ENCODE data around the gene MRGPRD. TPM values are rescaled to one million over a fixed set of nuclear protein-coding genes. Genes with fewer than 3 reads are reported as not detected.

MRGPRD gene
- total and polyA plus RNA-seq, 2 of the 8 experiments (the other 6 are each of a cell fraction or from before 2014, with no cell fraction given) = not detected

GRCh38 chr11:69013009-69013951, 32.5 kb upstream of the MRGPRD start, which contains the start of gene MRGPRF:
Gene MRGPRF (minus strand): TSS chr11:69013246. CDS start chr11:69009901, 3,345 bp downstream.
- Histone ChIP-seq H3K9ac (replicated peaks in 1 of 4; ENCODE audit: extremely low read depth in 1 of 4, low read depth in 3 of 4, low read length in 3 of 4) (no peak within 1 kb of the TSS; a peak in 2 of 7 replicates), H2BK20ac (ENCODE audit: low read length) (peak within 1 kb of the TSS; percentile 98; the same call in 1 of the 2 replicates), H4K20me1 (replicated peaks in 1 of 2; ENCODE audit: control insufficient read depth in 1 of 2, insufficient read depth in 2 of 2, low read length in 2 of 2) (no peaks in the 10 kb centered on the region), H3K4me2 (ENCODE audit: insufficient read depth in 1 of 2, low read depth in 2 of 2, low read length in 2 of 2) (peak within 1 kb of the TSS; percentile 85 to 89), H3K4me1 (replicated peaks in 1 of 4; ENCODE audit: control insufficient read depth in 3 of 4, insufficient read depth in 4 of 4, low read length in 3 of 4) (peaks cover 9 to 42% (median 32%) of the 10 kb centered on the region in 4 experiments), H2BK15ac (ENCODE audit: low read length) (peak within 1 kb of the TSS; percentile 99; the same call in 1 of the 2 replicates), H3K79me2 (ENCODE audit: control insufficient read depth in 1 of 2, insufficient read depth in 2 of 2, low read length in 2 of 2) (no peaks in the 10 kb centered on the region), H2AFZ (ENCODE audit: low read length) (peak within 1 kb of the TSS; percentile 63; the same call in 1 of the 2 replicates), H4K91ac (replicated peaks; ENCODE audit: insufficient read length, low read length) (peak within 1 kb of the TSS; percentile 96), H2AK5ac (ENCODE audit: low read depth, low read length) (no peak within 1 kb of the TSS), H3K4me3 (ENCODE audit: extremely low read depth in 1 of 4, insufficient read depth in 2 of 4, low read depth in 3 of 4, low read length in 4 of 4) (peak within 1 kb of the TSS; percentile 25 to 68 (median 36)), H3K9me3 (ENCODE audit: insufficient read depth in 2 of 2, low read depth in 1 of 2, low read length in 1 of 2) (no peaks in the 10 kb centered on the region), H3K4ac (replicated peaks; ENCODE audit: insufficient read length, low read depth, low read length) (peak within 1 kb of the TSS; percentile 53), H2BK12ac (ENCODE audit: low read depth, low read length) (peak within 1 kb of the TSS; percentile 95; the same call in 1 of the 2 replicates), H3K23me2 (ENCODE audit: low read depth, low read length) (peaks cover 24% of the 10 kb centered on the region; the same call in 1 of the 2 replicates), H3K79me1 (ENCODE audit: low read depth, low read length) (no peaks in the 10 kb centered on the region), H3K56ac (replicated peaks; ENCODE audit: insufficient read length, low read depth, low read length) (peak within 1 kb of the TSS; percentile 19), H4K8ac (ENCODE audit: extremely low read depth, insufficient read depth, low read length) (peak within 1 kb of the TSS; percentile 60), H3K18ac (ENCODE audit: extremely low read depth, low read length) (peak within 1 kb of the TSS; percentile 93), H3K27me3 (replicated peaks in 1 of 4; ENCODE audit: control insufficient read depth in 3 of 4, extremely low read depth in 1 of 4, insufficient read depth in 3 of 4, low read length in 3 of 4) (peaks cover 0 to 4% (median 0%) of the 10 kb centered on the region in 4 experiments; a peak in 4 of 7 replicates), H3K36me3 (ENCODE audit: control insufficient read depth in 2 of 4, insufficient read depth in 4 of 4, low read length in 3 of 4) (no peaks in the 10 kb centered on the region), H2BK5ac (ENCODE audit: low read depth, low read length) (peak within 1 kb of the TSS; percentile 83; the same call in 1 of the 2 replicates), H3K23ac (ENCODE audit: insufficient read length) (no peak within 1 kb of the TSS), H2BK120ac (replicated peaks; ENCODE audit: low read depth, low read length) (peak within 1 kb of the TSS; percentile 69), H3K27ac (ENCODE audit: low read depth, low read length) (no peak within 1 kb of the TSS), H3K14ac (ENCODE audit: insufficient read length) (no peak within 1 kb of the TSS), H4K5ac (ENCODE audit: insufficient read length, low read depth, low read length) (peak within 1 kb of the TSS; percentile 59)
- DNase-seq (ENCODE audit: low read depth in 1 of 2, low spot score in 2 of 2) = peak; percentile 34 to 84
- FAIRE-seq = no peak
- 9% methylated on average over 38 of the region's 43 CpGs; no CpG with 5 or more reads in 1 of the 2 experiments for WGBS, 2 experiments (ENCODE audit: extremely low coverage in 1 of 2, insufficient coverage in 1 of 2, insufficient read length in 1 of 2, insufficient replicate concordance in 2 of 2, low coverage in 1 of 2, low lambda C conversion rate in 2 of 2, missing lambda C conversion rate in 1 of 2)
- ChIA-PET CTCF (ENCODE audit: partially characterized antibody) (interaction anchor here (0.7 to 3.9 kb wide), 16 partner anchors 9 to 102 kb away, joined by 3 to 14 read pairs (median 6); no protein-coding TSS in a partner anchor), POLR2A (ENCODE audit: partially characterized antibody) (interaction anchor here (0.6 to 2.0 kb wide), 5 partner anchors 15 to 49 kb away, joined by 3 to 10 read pairs (median 3); partner anchors contain the start of gene TPCN2)
- TF ChIP-seq HDAC2 (IDR thresholded peaks at IDR 0.05; ENCODE audit: borderline replicate concordance in 1 of 2, low read depth in 2 of 2, low read length in 2 of 2) (peak in 1 of 2 experiments; percentile 30; a peak in 1 of 4 replicates), RAD21 (IDR thresholded peaks at IDR 0.05 in 1 of 2, conservative IDR thresholded peaks at IDR 0.05 in 1 of 2; ENCODE audit: low read depth in 2 of 2, low read length in 2 of 2) (peak; percentile 20 to 43; a peak in 3 of 4 replicates), KDM4A (IDR thresholded peaks at IDR 0.05; ENCODE audit: low read depth, low read length, severe bottlenecking) (peak; percentile 51), SUZ12 (IDR thresholded peaks at IDR 0.05; ENCODE audit: low read length) (0 out of 2 replicates have a peak, but pooled peaks have one; percentile 3), YY1 (IDR thresholded peaks at IDR 0.05; ENCODE audit: low read depth, low read length) (0 out of 2 replicates have a peak, but pooled peaks have one; percentile 38)

Data from H1 (cell line).